Calu3 (cell line): Measurements from ENCODE around the gene CAP2. TPM values are rescaled to one million over a fixed set of nuclear protein-coding genes. Genes with fewer than 3 reads are reported as not detected.

Experiments
- BruUV-seq: library from RNA; stranded (reverse); fragments of 400-500 nt; replicated peaks from 2 replicates; lab custom pipeline; 2021; lab: Mats Ljungman, UMichigan
- CTCF ChIA-PET: fragments of 300-600 bp; sonication (Branson Sonifier 250); formaldehyde crosslinking; loops from one replicate; lab custom pipeline; 2022; ENCODE audit warnings: antibody characterized with exemption; lab: Charles Lee
- DNase-seq: peaks from one replicate; pipeline ENCODE4 v3.0.0; 2022
- H3K27ac Mint-ChIP-seq: one replicate; pipeline ENCODE4 v1.8.0; 2022; ENCODE audit warnings: mixed read lengths; ENCODE audit not compliant: unreplicated experiment
- H3K27me3 Mint-ChIP-seq: one replicate; pipeline ENCODE4 v1.8.0; 2022; ENCODE audit warnings: mixed read lengths; ENCODE audit not compliant: unreplicated experiment
- H3K36me3 Mint-ChIP-seq: one replicate; pipeline ENCODE4 v1.8.0; 2022; ENCODE audit warnings: mild to moderate bottlenecking, moderate library complexity, mixed read lengths; ENCODE audit not compliant: insufficient read depth, unreplicated experiment
- H3K4me1 Mint-ChIP-seq: one replicate; pipeline ENCODE4 v1.8.0; 2022; ENCODE audit warnings: mild to moderate bottlenecking, low read depth, mixed read lengths; ENCODE audit not compliant: unreplicated experiment
- H3K4me3 Mint-ChIP-seq: one replicate; pipeline ENCODE4 v1.8.0; 2022; ENCODE audit warnings: mild to moderate bottlenecking, low read depth, moderate library complexity, mixed read lengths; ENCODE audit not compliant: unreplicated experiment
- H3K9me3 Mint-ChIP-seq: one replicate; pipeline ENCODE4 v1.8.0; 2022; ENCODE audit warnings: low read depth, mixed read lengths; ENCODE audit not compliant: unreplicated experiment
- intact Hi-C: fragments of 100-400 bp; cut with micrococcal nuclease; formaldehyde crosslinking; loops from one replicate; pipeline ENCODE4 v1.10.0; 2022; ENCODE audit not compliant: unreplicated experiment
- total RNA-seq: library from RNA; stranded (reverse); gene quantifications from 2 replicates; pipeline ENCODE4 v1.2.3, GENCODE V29; 2022
- TF ChIP-seq, protein P1 (sequence below): fragments of 200-600 bp; IDR thresholded peaks from one replicate; pipeline ENCODE4 v1.8.0; 2022; ENCODE audit warnings: antibody characterized with exemption; ENCODE audit not compliant: unreplicated experiment

CAP2 gene
- total RNA-seq, 1 experiment from 2014 or later = 15.7 TPM

DNA sequence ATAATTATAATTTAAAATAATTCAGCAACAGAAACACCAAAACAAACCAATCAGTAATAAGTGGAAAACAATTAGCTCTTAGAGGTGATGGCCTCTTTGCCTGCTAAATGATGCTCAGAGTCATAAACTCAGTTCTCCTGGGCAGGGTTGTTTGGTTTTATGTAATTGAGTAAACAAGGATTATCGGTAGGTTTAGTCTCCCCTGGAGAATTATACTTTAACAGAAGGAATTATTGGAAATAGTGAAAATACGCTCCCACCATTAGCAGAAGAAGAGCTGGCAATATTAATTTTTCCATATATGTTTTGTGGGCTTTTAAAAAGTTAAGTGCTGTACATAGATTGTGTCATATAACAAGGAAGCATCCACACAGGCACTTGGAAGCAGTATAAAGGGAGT is 27.0 kb downstream of the CAP2 start:
- DNase-seq = no peak
- Mint-ChIP-seq H3K36me3 (no peaks in the 10 kb centered on the region), H3K27me3 (no peaks in the 10 kb centered on the region), H3K27ac (no peak overlapping the region), H3K4me3 (no peak overlapping the region), H3K9me3 (no peaks in the 10 kb centered on the region), H3K4me1 (peaks cover 10% of the 10 kb centered on the region)
- intact Hi-C loops = no loop called here
- no TSS peak for BruUV-seq
- CTCF ChIA-PET = no interaction called here
- TF ChIP-seq, protein P1, sequence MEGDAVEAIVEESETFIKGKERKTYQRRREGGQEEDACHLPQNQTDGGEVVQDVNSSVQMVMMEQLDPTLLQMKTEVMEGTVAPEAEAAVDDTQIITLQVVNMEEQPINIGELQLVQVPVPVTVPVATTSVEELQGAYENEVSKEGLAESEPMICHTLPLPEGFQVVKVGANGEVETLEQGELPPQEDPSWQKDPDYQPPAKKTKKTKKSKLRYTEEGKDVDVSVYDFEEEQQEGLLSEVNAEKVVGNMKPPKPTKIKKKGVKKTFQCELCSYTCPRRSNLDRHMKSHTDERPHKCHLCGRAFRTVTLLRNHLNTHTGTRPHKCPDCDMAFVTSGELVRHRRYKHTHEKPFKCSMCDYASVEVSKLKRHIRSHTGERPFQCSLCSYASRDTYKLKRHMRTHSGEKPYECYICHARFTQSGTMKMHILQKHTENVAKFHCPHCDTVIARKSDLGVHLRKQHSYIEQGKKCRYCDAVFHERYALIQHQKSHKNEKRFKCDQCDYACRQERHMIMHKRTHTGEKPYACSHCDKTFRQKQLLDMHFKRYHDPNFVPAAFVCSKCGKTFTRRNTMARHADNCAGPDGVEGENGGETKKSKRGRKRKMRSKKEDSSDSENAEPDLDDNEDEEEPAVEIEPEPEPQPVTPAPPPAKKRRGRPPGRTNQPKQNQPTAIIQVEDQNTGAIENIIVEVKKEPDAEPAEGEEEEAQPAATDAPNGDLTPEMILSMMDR = no peak

DNA sequence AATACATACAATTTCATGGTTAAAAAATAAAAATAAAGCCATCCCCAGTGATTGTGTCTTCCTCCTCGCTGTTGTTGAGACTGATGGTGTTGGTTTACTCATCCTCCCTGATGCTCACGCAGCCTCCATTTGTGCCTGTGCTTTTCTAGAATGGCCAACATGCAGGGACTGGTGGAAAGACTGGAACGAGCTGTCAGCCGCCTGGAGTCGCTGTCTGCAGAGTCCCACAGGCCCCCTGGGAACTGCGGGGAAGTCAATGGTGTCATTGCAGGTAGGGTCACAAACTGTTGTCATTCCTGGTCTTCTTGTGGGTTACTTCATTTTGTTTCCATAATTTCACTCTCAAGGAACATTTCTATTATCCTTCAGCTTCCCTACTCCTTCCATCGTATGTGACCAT is 28.0 kb downstream of the CAP2 start:
- BruUV-seq = no TSS peak
- no peak overlapping the region for H3K4me3 Mint-ChIP-seq
- intact Hi-C loops = no loop called here
- no peaks in the 10 kb centered on the region for H3K36me3 Mint-ChIP-seq
- H3K27ac Mint-ChIP-seq = no peak overlapping the region
- peaks cover 10% of the 10 kb centered on the region for H3K4me1 Mint-ChIP-seq
- TF ChIP-seq, protein P1 = no peak
- CTCF ChIA-PET = no interaction called here
- no peak for DNase-seq
- H3K9me3 Mint-ChIP-seq = no peaks in the 10 kb centered on the region
- H3K27me3 Mint-ChIP-seq = no peaks in the 10 kb centered on the region

DNA sequence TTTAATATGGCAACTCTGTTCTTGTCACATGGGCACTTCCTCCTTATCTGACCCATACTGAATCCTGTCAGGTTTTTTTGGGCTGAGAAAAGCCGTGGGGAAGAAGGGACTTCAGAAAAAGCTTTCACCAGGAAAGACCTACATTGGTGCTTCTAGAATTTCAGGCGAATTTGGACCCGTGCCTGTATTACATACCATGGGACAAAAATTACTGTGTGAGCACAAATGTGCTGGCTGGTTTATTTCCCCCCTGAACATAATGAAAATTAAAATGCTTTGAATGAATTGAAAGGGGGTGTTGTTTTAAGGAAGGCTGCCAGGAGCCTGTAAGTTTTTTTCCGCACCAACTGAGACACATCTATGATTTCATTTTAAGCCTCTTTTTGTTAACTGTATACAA is 29.6 kb downstream of the CAP2 start:
- no peak for DNase-seq
- H3K27ac Mint-ChIP-seq = no peak overlapping the region
- H3K27me3 Mint-ChIP-seq = no peaks in the 10 kb centered on the region
- no peak overlapping the region for H3K4me3 Mint-ChIP-seq
- H3K9me3 Mint-ChIP-seq = no peaks in the 10 kb centered on the region
- CTCF ChIA-PET = no interaction called here
- TF ChIP-seq, protein P1 = no peak
- H3K4me1 Mint-ChIP-seq = peaks cover 2% of the 10 kb centered on the region
- intact Hi-C loops = no loop called here
- no peaks in the 10 kb centered on the region for H3K36me3 Mint-ChIP-seq
- BruUV-seq = no TSS peak

DNA sequence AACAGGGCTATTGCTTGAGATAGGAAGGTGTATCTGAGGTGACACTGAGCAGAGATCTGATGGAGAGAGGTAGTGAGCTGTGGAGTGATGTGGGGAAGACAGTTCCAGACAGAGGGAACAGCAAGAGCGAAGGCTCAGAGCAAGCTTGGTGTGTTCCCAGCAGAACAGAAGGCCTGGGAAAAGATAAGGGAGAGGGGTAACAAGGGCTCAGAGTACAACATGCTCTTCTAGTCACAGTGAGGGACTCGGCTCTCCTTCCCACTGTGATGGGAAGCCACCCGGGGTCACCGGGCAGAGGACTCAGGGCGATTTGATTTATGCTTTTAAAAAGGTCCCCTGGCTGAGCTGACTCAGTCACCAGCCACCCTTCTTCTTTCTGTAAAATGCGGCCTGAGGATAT is 33.7 kb downstream of the CAP2 start:
- no TSS peak for BruUV-seq
- no peak for DNase-seq
- intact Hi-C loops = no loop called here
- CTCF ChIA-PET = no interaction called here
- Mint-ChIP-seq H3K36me3 (no peaks in the 10 kb centered on the region), H3K4me3 (no peak overlapping the region), H3K27ac (no peak overlapping the region), H3K27me3 (no peaks in the 10 kb centered on the region), H3K9me3 (no peaks in the 10 kb centered on the region), H3K4me1 (no peaks in the 10 kb centered on the region)
- TF ChIP-seq, protein P1 = no peak
